GM18861 (cell line): ENCODE data around the gene WNT2.
A peak's percentile ranks its signal among the peaks of the same experiment; 100 is the strongest.
"Not testable (repeated sequence)": the region's sequence is repeated elsewhere in the genome, so short reads cannot be mapped to it uniquely, and the experiment has no call there.

Experiments used
- ATAC-seq: cut with Tn5 transposase; IDR thresholded peaks from one replicate; pipeline ENCODE4 v1.9.1; 2021; ENCODE audit not compliant: unreplicated experiment

Gene WNT2

DNA sequence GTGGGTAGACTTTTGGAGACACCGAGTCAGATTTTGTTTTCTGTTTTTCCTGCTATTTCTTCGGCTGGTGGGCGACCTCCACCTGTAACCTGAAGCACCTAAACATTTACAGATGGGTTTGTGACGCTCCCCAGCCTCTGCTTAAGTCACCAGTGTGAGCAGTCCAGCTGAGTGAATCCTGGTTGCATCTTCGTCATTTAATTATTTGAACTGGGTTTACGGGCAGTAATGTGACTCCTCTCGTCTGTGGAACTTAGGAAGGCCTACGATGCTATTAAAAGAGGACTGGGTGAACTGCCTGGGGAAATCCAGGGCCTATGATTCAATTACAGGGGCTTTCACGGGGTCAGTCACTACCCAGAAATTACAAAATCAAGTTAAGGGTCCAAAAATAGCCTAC is 52.5 kb downstream of the WNT2 start:
- no peak for ATAC-seq

GRCh38 chr7:117269886-117270285 is 53.0 kb downstream of the WNT2 start:
- no peak for ATAC-seq

GRCh38 chr7:117269417-117269816 is 53.4 kb downstream of the WNT2 start:
- ATAC-seq: no peak

DNA sequence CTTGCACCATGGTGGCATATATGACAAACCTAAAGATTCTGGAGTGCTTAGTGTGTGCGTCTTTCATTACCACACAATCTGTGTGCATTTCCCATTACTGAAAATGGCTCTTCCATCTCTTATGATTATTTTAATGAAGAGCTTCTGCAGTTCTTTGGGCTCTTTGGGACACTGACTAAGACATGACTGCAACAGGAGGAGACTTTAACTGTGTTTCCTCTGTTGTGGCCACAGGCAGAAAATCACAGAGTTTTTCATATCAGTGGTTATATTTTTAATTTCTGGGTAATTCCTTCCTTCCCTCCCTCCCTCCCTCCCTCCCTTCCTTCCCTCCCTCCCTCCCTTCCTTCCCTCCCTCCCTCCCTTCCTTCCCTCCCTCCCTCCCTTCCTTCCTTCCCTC is 58.1 kb downstream of the WNT2 start:
- no peak for ATAC-seq

GRCh38 chr7:117262546-117262945 is 60.3 kb downstream of the WNT2 start:
- no peak for ATAC-seq

DNA sequence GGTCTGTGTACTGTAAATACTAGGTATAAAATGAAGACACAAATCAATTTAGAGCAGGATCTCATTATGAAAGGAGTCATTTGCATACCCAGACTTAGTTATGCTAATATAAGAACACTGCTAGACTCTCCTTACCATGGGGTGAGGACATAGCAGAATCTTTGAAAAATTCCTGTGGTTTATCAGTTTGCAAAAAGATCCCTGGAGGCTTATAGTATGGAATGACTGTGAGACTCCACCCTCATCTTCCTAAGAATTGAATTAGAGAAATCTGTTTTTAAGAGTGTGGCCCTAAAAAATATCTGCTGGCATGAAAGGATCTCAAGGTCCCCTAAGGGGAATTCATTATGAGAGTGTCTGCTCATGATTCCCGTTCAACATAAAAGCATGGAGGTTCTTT is 63.2 kb downstream of the WNT2 start:
- ATAC-seq: no peak

DNA sequence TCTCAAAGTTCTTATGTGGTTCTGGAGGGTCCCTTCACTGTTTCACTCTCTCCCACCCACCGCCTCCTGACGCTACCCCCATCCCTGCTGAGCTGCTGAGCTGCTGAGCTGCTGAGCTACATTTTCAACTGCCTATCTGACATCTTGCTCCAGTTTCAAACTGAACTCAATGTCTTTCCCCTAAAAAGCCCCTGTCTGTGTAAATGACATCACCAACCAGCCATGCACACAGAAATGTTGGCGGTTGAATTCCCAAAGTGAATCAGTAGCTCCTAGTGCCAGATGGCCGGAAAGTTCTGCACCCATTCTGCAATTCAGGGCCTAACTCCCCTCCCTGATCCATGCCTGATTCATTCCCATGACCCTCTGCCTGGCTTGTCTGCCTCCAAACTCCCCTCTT is 71.2 kb downstream of the WNT2 start:
- no peak for ATAC-seq

DNA sequence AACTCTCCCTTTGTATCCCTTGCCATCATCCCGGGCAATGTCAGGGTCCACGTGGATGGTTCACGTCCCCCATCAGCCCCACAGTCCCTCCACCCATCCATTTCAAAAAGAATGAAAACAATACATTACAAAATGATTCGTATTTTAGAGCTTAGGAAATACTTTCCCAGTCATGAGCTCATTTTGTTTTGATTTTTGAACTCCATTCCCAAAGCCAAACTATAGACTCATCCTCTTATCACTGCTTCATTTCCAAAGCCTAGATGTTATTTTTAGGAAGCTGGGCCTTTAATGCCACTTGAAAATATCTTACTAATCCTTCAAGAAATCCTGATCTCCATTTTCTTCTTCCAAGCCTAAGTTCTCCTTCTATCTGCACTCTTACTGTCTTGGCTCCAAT is 72.1 kb downstream of the WNT2 start:
- ATAC-seq: no peak

- ATAC-seq: no peak
Measured at GRCh38 chr7:117250245-117250644, 72.6 kb downstream of the WNT2 start.

GRCh38 chr7:117249696-117250095 is 73.2 kb downstream of the WNT2 start:
- no peak for ATAC-seq

- no peak for ATAC-seq
Measured at GRCh38 chr7:117248829-117249228, 74.0 kb downstream of the WNT2 start.

DNA sequence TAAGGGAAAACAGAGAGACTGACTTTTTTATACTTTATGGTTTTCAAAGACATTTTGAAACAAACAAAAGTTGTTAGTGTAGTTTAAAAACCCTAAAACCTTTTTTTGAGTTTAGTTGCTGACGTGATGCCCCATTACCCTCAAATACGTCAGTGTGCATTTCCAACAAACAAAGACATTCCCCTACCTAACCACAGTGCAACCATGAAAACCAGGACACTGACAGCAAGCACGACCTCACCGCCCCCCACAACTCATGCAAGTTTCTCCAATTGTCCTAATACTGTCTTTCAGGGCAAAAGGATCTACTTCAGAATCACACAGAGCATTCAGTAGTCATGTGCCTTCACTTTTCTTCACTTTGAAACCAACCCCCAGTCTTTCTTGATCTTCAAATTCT is 75.0 kb downstream of the WNT2 start:
- no peak for ATAC-seq

DNA sequence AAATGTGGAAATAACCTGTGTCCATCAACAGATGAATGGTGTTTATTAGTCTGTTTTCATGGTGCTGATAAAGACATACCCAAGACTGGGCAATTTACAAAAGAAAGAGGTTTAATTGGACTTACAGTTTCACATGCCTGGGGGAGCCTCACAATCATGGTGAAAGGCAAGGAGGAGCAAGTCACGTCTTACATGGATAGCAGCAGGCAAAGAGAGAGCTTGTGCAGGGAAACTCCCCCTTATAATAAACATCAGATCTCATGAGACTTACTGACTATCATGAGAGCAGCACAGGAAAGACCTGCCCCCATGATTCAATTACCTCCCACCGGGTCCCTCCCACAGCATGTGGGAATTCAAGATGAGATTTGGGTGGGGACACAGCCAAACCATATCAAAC is 77.2 kb downstream of the WNT2 start:
- not testable (repeated sequence) for ATAC-seq

GRCh38 chr7:117243390-117243789 is 79.5 kb downstream of the WNT2 start:
- ATAC-seq: no peak

DNA sequence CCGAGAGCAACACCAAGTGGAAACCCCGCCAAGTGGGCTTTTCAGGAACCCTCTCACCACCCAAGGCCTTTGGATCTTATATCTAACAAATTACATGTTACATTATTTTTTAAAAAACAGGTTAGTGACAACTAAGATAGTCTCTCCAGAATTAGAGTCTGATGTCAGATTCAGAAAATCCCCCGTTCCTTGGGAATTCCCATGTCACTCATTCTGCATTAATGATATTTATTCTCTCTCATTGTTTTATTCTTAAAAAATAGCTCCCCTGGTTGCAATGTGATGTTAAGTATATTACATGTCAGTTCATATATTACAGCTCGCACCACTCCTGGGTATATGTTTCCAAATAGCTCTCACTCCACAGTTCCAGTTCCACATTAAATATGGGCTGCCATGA is 81.8 kb downstream of the WNT2 start:
- ATAC-seq: no peak

DNA sequence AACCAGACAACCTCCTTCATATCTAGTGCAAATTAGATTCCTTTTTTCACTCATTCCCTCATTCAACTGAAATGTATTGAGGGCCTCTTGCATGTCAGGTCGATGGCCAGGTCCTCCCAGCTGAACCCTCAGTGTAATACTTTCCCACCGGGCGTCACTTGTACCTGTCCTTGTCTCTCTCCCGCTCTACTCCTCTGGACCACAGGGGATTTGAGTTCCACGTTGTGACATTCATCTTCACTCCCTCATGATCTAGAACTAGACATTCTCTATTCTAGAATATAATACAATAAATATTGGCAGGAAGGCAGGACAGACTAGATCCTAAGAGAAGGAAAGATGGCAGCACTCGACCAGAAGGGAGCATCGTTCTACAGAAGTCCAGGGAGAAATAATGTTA is 83.9 kb downstream of the WNT2 start:
- ATAC-seq: no peak

DNA sequence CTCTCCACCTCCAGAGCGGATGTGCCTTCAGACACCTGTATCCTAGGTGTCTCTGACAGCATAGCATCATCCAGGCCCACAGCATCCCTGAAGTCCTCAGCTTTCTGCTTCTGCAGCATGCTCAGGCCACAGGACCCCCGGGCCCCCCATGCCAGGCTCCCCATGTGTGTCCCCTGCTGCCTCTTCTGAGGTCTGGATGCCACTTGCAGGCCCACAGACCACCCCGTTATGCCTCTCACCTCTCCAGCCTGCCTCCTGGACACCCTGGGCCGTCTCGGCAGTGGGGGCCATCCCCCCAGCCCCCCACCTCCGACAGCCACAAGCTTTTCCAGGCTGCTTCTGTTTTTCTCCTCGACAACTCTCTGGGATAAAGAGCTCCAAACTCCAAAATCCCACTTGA is 84.4 kb downstream of the WNT2 start:
- no peak for ATAC-seq

DNA sequence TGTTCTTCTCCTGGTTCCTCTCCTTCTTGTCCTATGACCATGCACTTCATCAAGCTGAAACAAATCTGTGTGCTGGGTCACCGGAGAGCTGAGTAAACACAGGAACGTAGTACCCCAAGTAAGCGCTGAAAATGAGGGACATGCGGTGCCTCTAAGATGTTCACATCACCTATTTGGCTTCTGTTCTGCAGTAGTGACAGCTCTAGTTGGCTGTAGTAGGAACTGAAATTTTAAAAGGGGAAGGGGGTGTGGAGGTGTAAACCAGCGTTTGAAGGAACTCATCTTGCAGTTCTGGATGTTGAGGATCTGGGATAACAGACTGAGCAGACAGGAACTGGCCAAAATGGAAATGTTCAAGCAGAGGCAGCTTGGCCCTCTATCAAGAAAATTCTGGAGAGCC is 85.2 kb downstream of the WNT2 start:
- no peak for ATAC-seq

DNA sequence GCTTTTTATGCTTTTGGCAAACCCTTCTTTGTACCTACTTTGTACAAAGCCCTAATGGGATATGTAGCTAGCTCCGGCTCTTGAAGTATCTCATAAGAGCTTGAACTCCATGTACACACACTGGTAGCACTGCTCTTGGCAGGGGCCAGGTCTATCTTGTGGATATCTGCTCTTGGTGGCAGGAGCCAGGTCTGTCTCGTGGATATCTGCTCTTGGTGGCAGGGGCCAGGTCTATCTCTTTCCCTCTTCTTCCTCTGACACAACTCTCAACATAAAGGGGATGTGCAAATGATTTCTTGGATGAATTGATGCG is 91.9 kb downstream of the WNT2 start:
- ATAC-seq: no peak

- ATAC-seq: peak; percentile 59
Measured at GRCh38 chr7:117230276-117231046, 92.4 kb downstream of the WNT2 start.

DNA sequence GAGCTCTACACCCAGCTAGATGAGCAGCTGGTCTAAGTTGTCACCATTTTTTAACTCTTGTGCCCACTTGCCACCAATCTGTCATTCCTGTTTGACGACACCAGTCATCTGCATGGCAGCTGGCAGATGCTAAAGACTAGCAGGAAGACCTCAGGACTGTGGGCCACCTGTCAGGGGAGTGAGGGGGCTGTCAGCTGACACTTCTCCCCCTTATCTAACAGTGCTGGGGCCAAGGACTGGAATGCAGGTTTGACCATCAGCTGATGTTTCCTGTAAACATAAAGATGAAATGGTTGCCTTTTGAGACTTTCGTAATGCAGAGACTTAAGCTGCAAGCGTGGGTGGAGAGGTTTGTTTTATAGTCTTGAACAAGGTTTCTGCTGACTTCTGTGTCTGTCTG is 93.5 kb downstream of the WNT2 start:
- no peak for ATAC-seq

DNA sequence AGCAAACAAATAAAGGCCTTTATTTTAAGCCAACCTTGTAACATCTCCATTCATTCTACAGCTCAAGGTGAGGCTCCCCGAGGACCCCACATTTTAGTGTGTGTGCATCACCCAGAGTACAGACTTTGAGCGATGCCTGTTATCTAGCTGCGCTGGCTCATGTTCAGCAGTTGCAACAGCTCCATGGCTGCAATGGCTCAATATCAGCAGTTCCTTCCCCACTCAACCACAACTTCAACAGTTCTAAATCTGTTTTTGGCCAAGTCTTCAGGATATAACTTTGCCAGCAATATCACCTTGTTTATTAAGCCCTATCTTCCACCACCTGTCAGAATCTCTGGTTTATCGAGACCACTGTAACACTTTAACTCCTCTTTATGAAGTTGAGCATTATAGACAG is 95.8 kb downstream of the WNT2 start:
- no peak for ATAC-seq

- ATAC-seq: no peak
Measured at GRCh38 chr7:117225536-117225935, 97.3 kb downstream of the WNT2 start.
